Activated CD8-positive, alpha-beta memory T cell treated with anti-CD3 and anti-CD28 coated beads, Interleukin-2, amount 50 U/mL, for 1 hour (primary cell): ENCODE results near the gene RAB34.
A peak's percentile ranks its signal among the peaks of the same experiment; 100 is the strongest.
"Not testable (repeated sequence)": the region's sequence is repeated elsewhere in the genome, so short reads cannot be mapped to it uniquely, and the experiment has no call there.

Experiments
- DNase-seq: peaks from one replicate; pipeline ENCODE4 v3.0.0-alpha.2; 2020; ENCODE audit errors: extremely low read depth

Gene RAB34

DNA sequence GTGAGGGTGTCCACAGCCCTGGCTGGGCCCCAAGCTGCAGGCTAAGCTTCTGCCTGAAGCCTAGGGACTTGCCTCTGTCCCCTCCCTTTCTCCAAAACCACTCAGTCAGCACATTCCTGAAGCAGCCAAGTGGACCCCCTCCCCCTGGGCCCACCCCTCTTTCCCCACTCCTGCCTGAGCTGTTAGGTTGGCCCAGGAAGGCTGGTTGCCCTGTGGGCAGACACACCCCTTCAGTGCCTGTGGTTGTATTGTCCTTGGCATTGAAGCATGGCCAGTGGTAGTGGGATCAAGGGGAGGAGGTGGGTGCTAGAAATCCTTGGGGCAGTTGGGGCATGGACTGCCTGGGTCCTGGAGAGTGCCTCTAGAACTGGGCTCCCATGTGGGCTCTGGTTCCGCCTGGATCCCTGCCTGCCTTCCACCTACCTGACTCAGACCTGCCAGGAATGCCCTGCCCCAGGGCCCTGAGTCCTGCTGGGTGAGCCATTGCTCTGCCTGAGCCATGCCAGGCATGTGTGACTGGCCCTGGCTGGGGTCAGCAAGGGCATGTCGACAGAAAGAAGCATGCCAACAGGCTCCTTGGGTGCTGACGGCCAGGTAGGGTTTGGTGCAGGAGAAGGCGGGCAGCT is 28.2 kb upstream of the RAB34 start:
- DNase-seq = no peak

DNA sequence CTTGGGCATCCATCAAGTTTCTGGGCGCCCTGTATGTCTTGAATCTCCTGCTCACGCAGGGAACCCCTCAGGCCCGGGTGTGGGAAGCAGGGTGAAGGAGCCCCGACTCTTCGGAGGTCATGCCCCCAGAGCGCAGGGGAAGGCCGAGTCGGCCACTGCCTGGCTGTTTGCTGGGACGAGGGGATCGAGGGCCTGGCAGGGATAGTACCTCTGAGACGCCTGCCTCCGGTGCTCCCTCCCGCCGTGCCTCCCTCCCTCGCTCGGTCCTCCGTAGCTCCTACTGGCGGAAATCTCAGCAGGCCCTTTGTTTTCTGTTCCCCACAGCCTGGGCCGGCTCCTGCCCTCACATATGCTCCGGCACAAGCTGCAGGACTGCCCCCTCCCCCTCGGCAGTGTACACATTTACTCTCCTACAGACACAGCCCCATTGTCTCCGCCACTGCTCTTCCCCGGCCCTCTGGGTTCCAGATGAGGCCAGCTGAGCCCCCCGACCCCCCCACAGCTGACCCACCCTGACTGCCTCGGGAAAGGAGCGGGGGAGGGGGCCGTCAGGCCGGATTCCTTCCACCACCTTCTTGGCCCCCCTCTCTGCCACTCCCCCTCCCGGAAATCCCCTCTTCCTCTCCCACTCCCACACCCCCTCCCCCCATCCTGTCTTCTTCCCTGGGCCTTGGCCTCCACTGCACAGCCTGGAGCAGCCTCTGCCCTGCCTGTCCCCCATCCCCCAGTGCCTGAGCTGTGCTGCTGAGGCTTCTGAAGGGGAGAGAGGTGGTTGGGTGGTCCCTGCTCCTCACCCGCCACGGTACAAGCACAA is 27.5 kb upstream of the RAB34 start:
- no peak for DNase-seq

DNA sequence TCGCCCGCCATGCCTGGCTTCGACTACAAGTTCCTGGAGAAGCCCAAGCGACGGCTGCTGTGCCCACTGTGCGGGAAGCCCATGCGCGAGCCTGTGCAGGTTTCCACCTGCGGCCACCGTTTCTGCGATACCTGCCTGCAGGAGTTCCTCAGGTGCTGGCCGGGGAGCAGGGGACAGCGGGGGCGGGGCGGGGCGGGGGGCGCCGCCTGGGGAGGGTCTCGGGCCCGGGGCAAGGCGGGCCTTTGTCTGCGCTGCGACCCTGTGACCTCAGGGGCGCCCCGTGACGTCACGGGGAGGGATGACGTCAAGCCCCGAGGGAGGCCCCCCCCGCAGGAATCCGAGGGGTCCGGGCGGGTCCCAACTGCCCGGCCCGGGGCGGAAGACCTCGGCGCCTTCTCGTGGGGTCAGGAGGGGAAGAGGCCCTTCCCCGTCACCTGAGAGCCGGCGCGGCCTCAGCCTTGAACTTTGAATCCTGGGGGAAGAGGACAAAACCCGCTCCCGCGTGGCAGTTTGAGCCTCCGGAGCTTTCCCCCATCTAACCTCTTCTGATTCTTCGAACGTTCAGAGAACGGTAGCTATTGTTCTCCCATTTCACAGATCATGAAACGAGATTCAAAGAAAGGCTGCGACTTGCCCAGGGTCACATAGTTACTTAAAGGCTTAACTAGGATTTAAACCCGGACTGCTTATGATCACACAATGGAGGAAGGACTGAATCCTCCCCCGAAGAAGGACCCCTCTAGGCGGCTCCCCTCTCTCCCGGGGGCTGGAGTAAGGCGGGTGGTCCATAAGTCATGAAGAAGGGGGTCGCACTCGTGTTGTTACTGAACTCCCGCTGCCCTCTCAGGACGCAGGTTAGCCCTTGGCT is 26.7 kb upstream of the RAB34 start:
- DNase-seq = no peak

DNA sequence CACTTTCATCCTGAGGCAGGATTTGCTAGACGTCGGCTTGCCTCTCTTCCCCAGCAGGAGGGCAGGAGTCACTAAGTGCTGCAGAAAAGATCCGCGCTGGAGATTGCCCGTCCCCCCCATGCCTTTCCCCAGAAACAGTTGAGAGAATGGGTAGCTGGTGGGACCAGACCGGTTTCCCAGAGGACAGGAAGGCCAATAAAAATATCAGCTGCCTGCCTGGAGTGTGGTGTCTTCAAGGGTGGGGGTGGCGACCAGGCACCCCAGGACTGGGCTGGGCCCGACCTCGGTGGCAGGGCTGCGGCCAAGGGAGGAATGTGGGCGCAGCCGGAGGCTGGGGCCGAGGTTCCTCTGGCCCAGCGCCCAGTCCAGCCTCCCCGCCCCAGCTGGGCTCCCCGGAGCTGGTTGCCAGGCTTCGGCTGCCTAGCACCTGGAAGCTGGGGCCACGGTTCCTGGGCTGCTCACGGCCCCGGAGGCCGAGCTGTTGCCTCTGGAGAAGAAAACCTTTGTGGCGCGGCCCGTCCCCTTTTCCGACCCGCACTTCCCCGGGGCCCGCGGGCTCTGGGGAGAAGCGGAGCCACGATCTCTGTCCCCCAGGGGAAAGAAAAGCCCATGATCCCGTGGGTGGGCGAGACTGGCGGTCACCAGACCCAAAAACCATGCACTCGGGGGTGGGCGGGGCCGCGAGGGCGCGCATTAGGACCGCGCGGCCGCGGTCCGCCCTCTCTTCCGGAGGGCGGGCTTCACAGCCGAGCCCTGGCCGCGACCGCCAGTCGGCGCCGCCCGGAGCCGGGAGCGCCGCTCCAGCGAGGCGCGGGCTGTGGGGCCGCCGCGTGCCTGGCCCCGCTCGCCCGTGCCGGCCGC is 25.8 kb upstream of the RAB34 start, which contains the start of gene TRAF4:
Gene TRAF4 (plus strand): TSS at position 769 of the 861 bp plus-strand sequence. CDS start 102 bp downstream, outside the sequence.
- DNase-seq = no peak

DNA sequence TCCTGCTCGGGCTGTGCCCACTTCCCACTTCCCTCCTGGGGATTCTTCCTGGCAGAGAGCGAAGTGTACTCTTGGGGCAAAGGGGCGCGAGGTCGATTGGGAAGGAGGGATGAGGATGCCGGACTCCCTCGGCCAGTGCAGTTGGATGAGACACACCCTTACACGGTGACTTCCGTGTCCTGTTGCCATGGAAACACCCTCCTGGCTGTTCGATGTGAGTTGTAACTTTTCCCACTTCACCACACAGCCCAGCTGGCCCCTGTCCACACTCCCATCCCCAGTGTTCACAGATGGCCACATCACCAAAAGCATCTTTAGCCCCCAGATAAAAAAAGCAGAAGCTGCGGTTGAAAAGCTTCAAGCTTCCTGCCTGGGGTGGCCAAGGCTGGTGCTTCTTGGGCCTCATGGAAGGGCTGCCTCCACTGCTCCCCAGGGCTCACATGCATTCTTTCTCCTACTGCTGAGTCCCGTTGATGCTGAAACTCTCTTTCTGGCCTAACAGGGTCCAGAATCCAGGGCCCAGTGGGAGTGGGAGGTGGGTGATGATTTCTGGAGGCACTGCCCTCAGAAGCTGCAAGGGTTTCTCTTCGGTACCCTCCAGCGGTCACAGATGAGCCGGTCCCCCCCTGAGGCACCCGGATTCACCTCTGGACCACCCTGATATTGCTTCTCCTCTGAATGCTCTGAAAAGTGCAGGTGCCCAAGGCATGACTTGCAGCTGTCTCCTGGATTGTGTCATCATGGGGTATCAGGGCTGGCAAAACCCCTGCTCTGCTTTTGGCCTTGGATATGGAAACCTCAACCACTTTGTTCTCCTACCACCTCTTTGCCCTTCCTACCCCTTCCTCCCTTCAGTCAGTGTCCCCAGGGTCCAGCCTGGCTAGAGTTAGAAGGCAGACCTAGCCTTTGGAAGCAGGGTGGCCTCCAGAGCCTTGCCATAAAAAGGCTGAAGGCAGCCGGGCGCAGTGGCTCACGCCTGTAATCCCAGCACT is 24.0 kb upstream of the RAB34 start:
- DNase-seq = no peak

DNA sequence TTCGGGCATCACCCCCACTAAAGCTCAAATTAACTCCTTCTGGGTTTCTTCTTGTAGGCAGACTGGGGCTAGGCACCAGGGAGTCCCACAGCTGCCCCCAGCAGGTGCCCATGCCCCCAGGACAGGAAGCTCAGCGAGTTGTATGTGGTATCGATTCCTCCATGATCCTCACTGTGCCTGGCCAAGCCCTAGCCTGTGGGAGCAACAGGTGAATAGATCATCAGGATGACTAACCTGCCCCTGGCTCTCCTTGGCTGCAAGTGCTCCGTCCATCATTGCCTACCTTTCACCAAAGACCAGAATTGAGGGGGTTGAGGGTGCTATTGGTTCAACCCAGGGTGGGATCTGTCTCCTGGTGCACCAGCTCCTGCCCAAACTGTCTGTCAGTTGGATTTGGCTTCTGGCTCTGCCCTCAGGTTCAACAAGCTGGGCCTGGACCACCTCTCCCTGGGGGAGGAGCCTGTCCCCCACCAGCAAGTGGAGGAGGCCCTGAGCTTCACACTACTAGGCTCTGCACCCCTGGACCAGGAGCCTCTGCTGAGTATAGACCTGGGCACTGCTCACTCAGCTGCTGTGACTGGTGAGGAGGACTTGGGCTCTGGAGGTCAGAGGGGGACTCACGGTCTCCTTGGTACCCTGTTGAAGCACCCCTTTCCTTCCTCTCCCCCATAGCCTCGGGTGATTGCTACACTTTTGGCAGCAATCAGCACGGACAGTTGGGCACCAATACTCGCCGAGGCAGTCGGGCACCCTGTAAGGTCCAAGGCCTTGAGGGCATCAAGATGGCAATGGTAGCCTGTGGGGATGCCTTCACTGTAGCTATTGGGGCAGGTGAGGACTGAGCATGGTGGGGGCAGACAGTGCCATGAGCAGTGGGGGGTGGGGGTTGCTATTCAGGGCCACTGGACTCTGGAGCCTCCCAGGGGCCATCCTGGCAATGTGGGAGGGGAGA is 23.0 kb upstream of the RAB34 start:
- no peak for DNase-seq

DNA sequence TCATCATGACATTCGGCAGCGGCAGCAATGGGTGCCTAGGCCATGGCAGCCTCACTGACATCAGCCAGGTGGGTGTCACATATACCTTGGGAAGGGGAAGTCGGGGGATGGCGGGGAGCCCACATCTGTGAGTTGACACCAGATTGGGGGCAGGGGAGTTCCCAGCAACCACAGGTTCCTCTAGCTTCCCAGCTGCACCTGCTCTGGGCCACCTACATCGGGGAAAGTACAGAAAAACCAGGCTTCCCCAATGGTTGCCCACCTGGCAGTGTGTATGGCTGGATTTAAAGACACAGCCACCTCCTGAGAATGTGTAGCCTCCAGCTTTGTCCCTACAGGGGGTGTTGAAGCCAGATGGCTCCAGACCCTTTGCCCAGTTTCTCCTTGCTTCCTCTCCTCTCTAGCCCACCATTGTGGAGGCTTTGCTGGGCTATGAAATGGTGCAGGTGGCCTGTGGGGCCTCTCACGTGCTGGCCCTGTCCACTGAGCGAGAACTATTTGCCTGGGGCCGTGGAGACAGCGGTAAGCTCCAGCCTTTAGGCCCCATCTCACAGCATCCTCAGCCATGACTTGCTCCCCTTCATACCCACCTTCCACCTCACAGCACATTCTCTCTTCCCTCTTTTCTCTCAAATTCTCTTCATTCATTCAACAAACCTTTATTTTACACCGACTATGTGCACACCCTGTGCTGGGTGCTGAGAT is 21.2 kb upstream of the RAB34 start:
- no peak for DNase-seq

DNA sequence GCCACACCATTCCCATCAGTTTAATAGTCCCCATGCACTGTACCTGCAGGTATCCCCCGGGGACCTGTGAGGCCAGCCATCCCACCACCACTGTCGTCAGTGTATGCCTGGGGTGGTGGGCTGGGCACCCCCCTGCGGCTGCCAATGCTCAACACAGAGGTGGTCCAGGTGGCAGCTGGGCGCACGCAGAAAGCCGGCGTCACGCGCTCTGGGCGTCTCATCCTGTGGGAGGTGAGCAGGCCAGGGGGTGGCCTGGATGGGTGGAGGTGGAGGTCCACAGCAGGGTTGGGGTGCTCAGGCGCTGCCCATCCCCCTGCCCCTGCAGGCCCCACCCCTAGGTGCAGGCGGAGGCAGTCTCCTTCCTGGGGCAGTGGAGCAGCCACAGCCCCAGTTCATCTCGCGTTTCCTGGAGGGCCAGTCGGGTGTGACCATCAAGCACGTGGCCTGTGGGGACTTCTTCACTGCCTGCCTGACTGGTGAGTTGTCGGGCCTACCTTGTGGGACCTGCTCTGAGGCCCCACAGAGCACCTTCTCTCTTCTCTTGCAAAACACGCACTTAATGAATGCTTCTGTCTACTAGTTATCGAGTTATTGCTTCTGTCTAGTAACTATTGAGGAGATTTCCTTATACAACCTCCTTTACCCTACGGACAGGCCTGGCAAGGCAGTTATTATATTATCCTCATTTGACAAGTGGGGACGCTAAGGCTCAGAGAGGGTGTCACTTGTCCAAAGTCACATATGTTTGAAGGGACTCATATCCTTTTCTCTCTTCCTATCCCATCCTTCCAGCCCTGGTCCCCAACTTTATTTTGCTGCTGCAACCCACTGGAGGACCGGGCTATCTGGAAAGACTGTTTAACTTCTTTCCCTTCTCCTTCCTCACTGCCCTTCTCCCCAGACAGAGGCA is 20.4 kb upstream of the RAB34 start:
- no peak for DNase-seq

DNA sequence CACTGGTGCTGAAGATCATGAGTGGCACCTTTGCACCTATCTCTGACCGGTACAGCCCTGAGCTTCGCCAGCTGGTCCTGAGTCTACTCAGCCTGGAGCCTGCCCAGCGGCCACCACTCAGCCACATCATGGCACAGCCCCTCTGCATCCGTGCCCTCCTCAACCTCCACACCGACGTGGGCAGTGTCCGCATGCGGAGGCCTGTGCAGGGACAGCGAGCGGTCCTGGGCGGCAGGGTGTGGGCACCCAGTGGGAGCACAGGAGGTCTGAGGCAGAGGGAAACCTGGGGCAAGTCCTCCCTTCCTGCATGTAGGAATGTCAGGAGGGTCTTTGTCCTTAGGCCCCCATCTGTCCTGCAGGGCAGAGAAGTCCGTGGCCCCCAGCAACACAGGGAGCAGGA is 19.6 kb upstream of the RAB34 start:
- DNase-seq = no peak

DNA sequence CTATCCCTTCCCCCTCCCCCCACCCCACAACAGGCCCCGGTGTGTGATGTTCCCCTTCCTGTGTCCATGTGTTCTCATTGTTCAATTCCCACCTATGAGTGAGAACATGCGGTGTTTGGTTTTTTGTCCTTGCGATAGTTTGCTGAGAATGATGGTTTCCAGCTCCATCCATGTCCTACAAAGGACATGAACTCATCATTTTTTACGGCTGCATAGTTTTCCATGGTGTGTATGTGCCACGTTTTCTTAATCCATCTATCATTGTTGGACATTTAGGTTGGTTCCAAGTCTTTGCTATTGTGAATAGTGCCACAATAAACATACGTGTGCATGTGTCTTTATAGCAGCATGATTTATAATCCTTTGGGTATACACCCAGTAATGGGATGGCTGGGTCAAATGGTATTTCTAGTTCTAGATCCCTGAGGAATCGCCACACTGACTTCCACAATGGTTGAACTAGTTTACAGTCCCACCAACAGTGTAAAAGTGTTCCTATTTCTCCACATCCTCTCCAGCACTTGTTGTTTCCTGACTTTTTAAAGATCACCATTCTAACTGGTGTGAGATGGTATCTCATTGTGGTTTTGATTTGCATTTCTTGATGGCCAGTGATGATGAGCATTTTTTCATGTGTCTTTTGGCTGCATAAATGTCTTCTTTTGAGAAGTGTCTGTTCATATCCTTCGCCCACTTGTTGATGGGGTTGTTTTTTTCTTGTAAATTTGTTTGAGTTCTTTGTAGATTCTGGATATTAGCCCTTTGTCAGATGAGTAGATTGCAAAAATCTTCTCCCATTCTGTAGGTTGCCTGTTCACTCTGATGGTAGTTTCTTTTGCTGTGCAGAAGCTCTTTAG is 18.5 kb upstream of the RAB34 start:
- DNase-seq = not testable (repeated sequence)

DNA sequence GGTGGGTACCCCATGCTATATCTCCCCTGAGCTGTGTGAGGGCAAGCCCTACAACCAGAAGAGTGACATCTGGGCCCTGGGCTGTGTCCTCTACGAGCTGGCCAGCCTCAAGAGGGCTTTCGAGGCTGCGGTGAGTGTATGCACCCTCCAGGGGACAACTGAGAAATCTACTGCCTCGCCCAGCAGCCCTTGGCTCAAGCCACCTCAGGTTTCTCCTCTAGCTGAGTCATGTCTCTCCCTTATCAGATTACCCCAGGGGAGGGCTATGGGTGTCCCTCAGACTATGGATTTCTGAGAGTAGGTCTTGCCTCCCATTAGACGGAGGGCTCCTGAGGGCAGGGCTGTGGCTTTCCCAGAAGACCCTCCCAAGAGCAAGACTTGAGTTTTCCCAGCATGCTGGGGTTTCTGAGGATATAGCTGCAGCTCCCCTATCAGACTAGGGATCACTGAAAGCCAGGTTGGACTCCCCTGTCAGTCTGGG is 17.6 kb upstream of the RAB34 start:
- DNase-seq = no peak

DNA sequence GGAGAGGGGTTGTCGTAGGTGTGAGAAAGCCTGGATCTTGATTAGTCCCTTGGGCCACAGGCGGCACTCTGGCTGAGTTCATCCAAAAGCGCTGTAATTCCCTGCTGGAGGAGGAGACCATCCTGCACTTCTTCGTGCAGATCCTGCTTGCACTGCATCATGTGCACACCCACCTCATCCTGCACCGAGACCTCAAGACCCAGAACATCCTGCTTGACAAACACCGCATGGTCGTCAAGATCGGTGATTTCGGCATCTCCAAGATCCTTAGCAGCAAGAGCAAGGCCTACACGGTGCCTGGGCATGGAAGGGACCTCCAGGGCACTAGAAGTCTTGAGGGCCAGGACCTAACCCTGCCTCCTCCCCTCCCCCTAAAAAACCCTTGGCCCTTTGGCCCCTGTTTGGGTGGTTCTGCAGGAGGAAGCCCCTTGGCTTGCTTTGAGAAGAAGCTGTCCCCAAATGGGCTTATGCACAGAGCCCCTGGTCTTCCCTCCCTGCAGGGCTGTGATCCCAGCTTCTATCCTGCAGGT is 17.1 kb upstream of the RAB34 start:
- no peak for DNase-seq

DNA sequence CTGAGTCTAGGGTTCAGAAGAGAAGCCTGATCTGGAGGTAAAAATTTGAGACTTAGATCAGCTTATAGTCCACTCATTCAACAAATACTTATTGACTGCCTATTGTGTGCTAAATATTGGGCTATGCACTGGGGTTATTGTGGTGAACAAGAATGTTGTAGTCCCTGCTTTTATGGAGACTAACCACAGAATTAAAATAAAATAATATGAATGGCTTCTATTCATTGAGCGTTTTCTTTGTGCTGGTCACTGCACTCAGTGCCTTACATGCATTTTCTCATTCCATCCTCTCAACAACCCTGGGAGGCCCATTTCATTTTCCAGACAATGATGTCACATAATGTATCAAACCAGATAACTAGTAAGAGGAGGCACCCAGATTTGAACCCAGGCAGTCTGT is 15.7 kb upstream of the RAB34 start:
- DNase-seq = no peak

DNA sequence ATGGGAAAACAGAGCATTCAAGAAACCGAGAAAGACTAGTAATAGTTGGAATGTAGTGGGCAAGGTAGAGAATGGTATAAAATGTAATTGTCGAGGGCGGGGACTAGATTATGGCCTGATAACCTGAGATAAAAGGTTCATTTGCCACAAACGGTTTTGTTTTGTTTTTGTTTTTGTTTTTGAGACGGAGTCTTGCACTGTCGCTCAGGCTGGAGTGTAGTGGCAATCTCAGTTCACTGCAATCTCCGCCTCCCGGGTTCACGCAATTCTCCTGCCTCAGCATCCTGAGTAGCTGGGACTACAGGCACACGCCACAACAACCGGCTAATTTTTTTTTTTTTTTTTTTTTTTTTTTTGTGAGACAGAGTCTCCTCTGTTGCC is 12.3 kb upstream of the RAB34 start:
- DNase-seq = no peak

DNA sequence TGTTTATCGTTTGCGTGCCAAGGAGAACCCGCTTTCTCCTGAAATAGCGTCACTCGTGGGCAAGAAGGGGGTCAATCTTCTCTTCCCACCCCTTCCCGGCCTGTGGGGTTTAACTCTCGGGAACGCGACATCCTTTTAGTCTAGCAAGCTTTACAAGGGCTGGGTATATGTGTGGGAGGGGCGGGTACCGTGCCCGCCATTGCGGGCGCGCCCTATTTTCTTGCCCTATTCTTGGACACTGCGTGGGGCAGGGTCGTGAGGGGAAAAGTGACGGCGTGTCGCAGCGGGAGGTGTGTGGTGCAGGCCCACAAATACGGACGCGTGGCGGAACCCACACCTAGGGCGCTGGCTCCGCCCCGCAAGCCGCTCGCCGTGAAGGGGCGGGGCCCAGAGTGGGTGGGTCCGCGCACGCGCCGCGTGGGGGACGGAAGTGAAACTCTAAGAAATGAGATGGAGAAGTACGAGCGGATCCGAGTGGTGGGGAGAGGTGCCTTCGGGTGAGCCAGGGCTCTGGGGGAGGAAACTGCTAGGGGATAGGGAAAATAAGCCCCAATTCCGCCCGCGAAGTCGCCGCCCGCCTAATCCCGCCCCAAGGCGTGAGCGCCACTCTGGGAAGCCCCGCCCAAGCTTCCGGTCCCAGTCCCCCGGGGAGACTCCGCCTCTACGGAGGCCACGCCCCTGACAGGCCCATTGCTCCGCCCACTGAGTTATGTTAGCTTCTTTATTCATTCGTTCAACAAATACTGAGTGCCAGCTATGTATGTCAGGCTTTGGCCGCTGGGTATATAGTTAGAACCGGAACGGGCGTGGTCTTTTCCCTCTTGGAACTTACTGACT is 10.9 kb upstream of the RAB34 start, which contains the start of gene NEK8:
Gene NEK8 (plus strand): TSS at position 425 of the 837 bp plus-strand sequence. CDS start 26 bp downstream, at position 451.
- peak; percentile 87 for DNase-seq
